HG02852 (cell line): Measurements from ENCODE around the gene ITGA2B.
"Not testable (repeated sequence)": the region's sequence is repeated elsewhere in the genome, so short reads cannot be mapped to it uniquely, and the experiment has no call there.

ENCODE experiments used
- ATAC-seq: cut with Tn5 transposase; IDR thresholded peaks from one replicate; pipeline ENCODE4 v1.9.1; 2021; ENCODE audit warnings: mild to moderate bottlenecking, moderate library complexity; ENCODE audit not compliant: unreplicated experiment

The ITGA2B gene

DNA sequence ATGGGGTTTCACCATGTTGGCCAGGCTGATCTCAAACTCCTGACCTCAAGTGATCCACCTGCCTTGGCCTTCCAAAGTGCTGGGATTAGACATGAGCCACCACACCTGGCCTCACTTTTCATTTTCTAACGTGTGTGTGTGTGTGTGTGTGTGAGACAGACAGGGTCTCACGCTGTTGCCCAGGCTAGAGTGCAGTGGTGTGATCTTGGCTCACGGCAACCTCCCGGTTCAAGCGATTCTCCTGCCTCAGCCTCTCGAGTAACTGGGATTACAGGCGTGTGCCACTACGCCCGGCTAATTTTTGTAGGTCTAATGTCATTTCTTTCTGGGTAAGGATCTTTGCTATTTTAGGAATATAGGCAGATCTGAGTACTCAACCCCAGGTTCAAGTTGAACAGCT, 4.7 kb upstream of the ITGA2B start:
- ATAC-seq = not testable (repeated sequence)

DNA sequence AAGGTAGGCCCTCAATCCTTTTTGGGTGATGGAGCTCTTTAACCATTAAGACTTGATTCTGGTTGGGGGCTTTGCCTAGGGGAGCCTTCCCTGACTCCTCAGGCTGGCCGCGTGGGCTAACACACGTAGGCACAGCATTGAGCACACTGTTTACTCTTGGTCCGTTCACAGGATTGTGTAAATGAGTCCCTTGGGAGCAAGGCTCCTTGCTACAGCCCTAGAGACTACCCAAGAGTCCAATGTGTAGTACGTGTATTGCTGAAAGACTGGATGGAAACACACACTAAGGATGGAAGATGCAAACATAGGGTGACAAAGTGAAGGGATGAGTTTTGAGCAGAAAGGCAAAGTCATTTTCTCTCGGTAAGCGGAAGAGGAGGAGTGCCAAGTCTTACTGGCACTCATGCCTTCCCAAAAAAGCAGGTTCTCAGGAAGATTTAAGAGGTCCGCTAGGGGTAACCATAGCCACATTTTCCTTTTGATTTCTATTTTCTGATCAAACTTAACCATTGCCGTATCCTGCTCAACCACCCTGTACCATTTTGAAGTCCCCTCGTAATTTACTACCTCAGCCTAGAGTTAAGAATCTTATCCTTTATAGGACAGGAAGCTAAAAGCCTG, 911 bp upstream of the ITGA2B start:
- no peak for ATAC-seq

DNA sequence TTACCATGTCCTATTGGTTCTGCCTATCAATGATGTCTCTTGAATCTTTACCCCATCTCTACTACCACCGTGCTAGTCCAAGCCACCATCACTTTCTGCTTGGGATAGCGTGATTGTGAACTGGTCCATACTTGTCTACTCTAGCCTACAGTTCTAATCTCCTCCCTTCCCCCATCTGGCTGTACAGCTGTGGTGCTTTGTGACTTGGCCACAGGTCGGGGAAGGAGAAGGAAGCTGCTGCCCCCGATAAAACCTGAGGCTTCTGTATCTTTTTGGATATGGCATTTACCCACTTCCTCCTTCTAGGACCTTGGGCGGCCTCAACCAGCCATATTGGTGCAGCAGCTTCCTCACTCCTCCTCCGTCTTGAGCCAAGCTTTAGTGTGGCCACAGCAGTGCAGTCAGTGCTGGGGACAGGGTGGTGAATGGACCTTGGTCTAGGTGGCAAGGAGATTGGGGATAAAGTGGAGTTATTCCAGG, 314 bp upstream of the ITGA2B start:
- ATAC-seq = no peak

DNA sequence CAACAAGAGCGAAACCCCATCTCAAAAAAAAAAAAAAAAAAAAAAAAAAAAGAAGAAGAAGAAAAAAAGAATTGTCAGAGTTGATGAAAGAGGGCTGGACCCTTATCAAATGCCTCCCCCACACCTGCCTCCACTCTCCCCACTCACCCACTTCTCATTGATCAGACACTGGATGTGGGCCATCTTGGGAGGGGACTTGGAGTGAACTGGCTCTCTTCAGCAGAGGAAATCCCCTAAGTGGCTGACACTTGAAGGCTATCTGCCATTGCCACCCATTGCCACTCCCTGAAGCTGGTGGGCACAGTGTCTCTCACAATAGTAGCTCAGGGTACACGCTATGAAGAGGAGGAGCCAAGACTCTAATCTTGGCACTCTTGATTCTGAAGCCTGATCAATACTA, 1.6 kb downstream of the ITGA2B start:
- ATAC-seq = no peak

DNA sequence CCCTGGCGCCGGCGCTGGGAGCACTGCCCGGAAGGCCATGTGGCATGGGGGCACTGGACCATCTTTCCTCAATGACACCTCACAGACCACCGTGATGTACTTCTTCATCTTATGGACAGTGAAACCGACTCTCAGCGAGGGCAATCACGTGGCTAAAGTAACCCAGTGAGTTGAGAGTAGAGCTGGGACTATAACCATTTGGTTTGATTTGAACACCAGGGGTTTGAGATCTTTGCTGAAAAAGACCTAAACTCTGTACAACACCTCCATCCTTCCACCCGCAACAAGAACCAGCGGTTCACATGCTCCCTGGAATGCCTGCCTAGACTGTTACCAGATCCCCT, 3.3 kb downstream of the ITGA2B start:
- ATAC-seq = no peak

DNA sequence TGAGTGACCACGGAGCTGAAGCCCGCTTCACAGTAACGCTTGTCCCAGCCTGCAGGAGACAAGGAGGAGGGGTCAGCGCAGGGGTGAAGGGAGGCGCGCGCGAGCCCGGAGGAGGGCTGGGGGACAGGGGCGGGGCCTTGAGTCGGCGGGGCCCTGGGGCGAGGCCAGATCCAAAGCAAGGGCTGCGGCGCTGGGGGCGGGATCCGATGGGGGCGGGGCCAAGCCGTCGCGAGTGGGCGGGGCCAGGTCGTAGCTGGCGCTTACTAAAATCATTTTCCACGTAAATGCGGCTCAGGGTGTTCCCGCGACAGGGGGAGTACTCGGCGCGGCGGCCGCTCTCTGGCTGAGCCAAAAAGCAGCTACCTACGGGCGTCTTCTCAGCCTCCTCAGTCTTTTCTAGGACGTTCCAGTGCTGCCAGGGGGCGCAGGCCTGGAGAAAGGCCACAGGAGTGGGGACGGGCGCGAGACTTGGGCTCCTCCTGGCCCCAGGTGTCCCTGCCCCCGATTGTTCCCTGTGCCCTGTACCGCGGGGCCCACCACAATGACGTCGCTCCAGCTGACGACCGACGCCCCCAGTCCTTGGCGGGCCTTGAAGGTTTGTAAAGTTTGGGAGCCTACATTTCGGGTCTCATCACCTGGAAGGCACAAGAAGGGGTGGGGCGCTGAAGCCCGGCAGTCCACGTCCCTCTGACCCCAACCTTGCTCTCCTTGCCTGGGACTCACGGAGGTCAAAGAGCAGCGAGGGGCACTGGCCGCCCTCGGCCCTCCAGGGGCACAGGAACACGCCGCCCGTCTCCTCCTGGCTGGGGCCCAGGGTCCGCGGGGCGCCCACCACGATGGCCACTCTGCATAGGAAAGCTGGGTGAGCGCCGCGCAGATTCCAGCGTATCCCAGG, 3.9 kb downstream of the ITGA2B start:
- ATAC-seq = no peak

DNA sequence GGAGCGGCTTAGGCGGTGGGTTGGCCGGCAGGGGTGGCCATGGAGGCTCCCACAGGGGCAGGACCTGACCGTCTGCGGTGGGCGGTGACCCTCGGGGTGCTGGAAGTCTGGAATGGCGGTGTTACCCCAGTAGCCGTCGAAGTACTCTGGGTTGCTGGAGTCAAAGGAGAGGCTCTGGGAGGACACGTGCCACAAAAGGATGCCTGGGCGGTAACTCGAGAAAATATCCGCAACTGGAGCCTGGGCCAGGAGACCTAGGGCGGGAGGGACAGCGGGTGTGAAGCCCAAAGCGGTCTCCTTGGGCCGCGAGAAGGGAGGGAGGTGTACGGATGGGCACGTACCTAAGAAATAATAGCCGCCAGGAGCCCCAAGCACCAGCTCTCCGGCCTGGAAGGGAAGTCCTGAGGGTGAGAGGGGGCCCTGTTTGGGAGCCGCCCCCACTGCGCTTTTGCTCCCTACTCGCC, 4.6 kb downstream of the ITGA2B start:
- ATAC-seq = no peak

DNA sequence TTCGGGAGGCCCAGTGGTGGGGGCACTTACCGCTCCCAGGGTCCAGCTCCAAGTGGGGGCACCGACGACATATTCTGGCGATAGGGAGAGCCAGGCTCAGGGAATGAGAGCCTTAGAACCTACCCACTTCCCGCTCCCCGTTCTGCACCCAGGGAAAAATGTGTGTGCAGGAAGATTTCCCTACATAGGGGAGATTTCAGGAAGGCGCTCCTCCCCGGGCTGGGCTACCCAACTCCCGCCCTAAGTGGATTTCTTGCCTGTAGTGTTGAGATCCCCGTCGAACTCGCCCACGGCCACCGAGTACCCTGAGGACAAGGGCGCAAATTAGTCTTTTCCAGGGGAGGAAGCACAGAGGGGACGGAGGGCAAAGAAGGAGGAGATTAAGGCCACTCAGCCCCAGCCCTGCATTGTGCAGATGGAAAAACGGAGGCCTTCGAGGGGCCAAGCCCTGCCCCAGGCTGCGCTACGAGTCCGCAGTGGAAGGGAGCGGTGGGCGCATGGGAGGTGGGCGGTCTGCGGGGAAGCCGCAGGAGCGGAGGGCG, 5.1 kb downstream of the ITGA2B start:
- no peak for ATAC-seq

DNA sequence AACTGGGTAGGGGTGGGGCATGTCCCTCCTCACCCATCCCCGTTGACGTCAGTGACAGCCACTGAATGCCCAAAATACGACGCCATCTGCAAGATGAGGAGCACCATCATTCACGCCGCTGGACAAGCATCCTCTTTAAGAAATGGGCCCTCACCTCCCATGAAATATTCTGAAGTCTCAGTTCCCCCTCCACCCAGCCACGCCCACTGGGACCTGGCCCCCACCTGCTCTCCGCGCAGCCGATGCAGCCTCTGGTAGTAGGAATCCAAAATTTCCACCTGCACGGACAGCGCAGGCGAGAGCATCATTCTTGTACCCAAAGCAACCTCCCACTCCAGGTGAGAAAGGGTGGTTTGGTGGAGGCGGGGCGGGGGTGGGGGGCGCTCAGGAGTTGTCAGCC, 5.6 kb downstream of the ITGA2B start:
- ATAC-seq = no peak

DNA sequence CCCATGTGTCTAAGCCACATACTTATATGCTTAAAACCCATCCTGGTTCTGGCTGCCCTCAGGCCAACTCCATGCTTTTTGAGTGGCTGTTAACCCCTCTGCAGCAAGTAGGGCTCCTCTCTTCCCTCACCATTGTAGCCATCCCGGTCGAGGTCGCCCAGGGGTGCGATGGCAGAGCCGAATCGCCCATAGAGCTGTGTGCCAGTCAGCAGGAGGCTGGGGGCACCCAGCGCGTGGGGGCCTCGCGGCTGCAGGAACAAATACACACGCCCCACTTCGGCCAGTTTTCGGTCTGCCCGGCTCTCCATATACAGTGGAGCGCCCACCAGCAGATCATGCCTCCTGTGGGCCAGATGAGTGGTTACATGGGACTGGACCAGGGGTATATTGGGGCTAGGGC, 6.1 kb downstream of the ITGA2B start:
- ATAC-seq = no peak

DNA sequence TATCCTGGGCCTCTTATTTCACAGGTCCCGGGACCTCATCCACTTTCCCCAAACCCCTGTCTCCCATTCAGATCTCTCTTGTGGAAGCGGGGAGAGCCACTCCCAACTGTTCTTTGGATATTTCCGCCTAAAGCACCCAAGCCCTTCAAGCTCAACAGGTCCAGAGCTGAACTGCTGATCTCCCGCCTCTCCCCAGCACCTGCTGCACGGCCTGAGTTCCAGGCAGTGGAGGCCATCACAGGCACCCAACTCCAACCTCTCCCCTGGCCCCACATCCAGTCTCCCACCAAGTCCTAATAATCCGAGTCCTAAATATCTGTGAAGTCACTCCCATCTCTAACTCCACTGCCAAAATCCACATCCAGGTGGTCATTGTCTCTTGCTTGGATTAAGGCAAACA, 6.5 kb downstream of the ITGA2B start:
- ATAC-seq = no peak

DNA sequence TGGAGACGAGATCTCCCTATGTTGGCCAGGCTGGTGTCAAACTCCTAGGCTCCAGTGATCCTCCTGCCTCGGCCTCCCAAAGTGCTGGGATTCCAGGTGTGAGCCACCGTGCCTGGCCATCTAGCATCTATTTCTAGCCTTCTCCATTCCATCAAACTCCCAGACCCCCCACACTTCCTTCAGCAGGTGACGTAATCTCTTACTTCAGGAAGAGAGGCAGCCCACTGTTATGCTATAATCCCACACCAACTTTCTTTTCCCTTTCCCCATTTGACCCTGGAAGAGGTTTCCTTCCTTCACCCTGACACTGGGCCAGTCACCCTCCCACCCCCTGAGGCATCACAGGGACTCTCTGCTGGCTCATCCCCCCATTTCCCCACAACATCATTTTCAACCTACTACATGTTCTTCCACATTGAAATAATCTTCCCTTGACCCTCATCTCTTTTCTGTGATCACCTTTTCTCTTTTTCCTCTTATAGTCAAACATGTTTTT, 7.6 kb downstream of the ITGA2B start:
- no peak for ATAC-seq

DNA sequence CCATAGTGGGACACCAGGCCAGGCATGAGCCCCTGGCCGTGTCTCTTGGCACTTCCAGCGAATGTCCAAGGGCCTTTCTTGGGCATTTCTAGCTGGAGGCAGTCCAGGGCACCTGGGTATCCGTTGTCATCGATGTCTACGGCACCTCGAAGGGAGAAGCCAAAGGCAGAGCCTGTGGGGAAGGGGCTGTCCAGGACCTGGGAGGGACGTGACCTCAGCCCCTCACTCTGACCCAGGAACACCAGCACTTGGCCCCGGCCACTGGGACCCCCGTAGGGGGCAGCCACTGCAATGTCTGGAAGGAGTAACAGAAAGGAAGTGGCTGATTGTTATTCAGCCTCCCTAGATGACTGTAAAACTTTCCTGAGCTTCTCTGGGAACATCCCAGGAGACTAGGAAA, 8.7 kb downstream of the ITGA2B start:
- ATAC-seq = no peak

DNA sequence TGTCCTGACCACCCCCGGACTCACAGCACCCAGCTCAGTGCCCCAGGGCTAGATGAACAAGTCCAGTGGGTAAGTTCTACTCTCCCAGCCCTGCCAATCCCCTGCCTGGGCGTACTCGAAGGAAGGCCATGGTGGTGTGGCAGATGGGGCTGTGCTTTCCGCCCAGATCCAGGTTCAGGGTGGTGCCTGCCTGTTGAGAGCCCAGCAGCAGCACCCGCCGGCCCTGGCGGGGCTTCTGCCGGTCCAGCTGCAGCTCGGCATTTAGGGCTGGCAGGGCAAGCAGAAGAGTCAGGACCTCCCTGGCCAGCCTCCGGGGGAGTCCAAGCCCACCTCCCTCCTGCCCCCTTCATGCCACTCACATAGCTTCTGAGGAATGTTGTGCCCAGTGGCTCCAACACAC, 9.6 kb downstream of the ITGA2B start:
- no peak for ATAC-seq

DNA sequence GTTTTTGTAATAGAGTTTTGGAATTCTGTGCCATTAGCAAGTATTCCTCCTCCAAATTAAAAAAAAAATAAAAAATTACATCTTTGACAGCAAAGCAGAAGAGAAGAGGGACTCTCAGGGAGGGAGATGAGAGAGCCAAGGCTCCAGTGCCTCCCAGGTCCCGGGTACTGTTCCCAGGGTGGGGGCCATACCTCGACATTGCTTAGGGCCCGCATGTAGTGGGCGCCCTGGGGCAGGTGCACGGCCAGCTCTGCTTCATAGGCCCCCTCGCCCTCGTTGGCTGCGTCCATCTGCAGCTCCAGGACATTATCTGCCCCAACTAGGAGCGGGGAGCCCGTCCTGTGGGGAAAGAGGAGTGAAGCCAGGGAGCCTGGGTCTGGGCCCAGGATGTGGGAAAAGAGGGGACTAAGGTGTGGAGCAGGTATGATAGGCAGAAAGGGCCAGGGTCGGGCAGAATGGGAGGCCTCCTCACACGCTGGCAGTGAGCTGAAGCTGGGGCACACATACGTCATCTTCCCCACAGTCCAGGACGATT, 11.2 kb downstream of the ITGA2B start:
- ATAC-seq = no peak

DNA sequence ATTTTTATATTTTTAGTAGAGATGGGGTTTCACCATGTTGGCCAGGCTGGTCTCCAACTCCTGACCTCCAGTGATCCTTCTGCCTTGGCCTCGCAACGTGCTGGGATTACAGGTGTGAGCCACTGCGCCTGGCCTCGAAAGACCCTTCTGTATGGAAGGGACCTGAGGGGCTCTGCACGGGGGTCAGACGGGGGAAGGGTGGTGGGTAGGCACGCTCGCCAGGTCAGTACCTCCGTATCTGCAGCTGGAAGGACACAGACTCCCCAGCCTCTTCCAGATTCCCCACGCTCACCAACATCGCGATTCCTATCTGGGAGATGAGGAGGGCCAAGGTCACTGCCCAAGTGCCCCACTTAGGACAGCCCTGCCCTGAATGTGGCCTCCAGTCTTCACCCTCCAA, 12.7 kb downstream of the ITGA2B start:
- ATAC-seq = no peak

DNA sequence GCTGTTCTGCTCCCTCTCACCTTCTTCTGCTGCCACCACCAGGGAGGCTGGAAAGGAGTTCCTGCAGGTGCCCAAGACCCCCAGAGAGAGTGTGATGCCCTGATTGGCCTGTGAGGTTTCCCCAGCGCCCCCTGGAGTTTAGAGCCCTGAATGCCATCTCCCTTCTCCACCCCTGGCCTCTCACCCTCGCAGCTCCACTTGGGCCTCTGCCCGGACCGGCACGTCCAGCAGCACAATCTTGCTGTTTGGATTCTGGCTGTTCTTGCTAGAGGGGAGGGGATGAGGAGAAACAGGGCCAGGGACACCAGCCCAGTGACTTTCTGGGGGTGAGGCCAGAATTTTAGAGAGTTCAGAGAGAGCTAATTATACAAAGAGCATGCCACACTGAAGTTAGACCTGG, 13.3 kb downstream of the ITGA2B start:
- no peak for ATAC-seq

DNA sequence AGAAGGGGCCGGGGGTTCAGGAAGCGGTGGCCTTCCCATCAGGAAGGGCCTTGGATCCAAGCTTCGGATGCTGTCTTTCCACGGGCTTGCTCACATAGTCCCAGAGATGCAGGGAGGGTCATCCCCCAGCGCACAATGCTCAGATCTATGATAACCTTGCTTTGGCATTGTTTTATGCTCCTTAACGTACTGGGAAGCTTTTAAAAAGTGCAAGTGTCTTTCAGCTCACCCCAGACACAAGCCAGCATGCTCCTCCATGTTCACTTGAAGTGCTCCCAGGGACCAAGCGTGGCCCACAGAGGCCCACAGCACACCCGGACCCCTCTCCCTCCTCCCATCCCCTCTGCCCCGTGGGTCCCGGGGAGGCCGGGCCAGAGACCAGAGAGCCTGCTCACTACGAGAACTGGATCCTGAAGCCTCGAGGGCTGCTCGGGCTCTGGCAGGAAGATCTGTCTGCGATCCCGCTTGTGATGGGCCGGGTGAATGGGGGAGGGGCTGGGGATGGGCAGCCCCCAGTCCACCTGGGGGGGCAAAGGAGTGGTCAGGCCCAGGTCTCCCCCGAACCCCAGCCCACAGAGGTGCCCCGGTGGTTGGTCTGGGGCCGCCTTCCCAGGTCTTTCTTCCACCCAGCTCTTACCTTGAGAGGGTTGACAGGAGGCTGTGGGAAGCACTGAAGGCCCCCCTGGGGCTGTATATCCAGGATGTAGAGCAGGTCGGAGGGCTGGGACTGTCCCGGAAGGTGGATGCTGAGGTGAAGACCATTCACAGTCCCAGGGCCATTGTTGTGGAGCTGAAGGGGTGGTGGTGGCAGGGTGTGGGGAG, 14.0 kb downstream of the ITGA2B start:
- no peak for ATAC-seq

DNA sequence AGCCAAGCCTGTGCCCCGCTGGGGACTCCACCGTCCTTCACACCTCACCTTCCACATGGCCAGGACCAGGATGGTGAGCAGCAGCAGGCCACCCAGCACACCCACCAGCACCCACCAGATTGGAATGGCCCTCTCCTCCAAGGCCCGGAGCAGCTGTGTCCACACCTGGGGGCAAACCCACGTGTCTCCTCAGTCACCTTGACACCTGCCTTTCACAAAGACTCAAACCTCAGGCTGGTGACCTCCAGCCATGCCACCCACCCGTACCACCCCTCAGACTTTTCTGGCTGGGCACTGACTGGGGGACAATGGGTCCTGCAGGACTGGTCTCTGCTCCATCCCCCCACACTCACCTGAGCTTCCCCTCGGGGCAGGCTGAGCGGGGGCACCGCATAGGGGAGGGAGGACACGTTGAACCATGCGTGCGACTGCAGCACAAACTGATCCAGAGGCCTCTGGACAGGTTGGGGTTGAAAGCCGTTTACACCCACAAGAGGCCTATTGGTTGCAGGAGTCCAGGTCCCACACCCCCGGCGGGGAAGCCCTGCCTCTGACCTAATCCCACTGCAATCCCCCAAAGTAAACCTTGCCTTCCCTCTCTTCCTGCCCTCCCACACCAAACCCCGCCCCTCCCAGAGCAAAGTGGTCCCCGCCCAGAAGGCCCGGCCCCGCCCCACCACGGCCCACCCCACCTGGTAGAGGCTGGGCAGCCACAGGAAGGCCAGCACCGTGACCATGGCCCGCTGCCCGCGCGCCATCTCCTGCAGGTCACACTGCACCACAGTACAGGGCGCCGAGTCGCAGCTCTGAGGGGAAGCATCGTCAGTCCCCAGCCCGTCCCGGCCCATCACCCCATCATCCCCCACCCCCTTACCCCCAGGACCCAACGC, 14.9 kb downstream of the ITGA2B start:
- no peak for ATAC-seq

DNA sequence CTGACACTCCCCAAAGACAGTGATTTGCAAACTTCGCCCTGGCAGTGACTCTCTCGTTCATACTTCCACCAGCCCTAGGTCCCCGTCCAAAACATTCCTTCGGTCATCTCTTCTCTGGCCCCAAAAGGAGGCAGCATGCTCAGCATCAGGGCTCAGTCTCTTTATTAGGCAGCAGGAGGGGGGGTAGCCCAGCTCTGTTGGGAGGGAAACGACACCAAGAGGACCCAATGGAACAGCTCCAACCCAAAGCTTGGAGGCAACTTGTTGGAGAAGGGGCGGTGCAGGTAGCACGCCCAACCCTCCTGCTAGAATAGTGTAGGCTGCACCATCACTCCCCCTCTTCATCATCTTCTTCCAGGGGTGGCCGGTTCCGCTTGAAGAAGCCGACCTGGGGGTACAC, 17.4 kb downstream of the ITGA2B start:
- no peak for ATAC-seq
